ENCODE data around the gene GRID1.
"Not testable (repeated sequence)": the region's sequence is repeated elsewhere in the genome, so short reads cannot be mapped to it uniquely, and the experiment has no call there.

The GRID1 gene

GRCh38 chr10:86251426-86251825 is 115.2 kb downstream of the GRID1 start:
- DNase-seq (ENCODE audit: low spot score) = no peak

- DNase-seq (ENCODE audit: low spot score) = no peak
These were observed 116.2 kb downstream of the GRID1 start for GRCh38 chr10:86250399-86250798.

- DNase-seq (ENCODE audit: low spot score) = no peak
These were observed 116.8 kb downstream of the GRID1 start for GRCh38 chr10:86249794-86250193.

DNA sequence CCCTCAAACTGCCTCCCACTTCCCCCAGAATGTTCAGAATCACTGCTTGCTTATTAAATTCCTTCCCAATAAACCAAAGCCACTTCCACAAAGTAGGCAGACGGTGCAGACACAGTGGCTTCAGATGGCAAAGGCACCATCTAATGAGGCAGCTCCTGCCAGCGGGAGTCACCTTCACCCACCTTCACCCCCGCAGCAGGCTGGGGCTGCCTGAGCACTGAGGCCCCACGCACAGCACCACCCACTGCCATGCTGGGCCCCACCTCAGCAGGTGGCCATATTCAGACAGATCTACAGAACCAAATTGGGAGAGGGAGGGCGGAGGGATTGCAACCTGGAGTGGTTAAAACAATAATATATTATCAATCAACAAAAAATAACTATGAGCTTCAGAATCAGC is 118.5 kb downstream of the GRID1 start:
- no peak for DNase-seq (ENCODE audit: low spot score)

DNA sequence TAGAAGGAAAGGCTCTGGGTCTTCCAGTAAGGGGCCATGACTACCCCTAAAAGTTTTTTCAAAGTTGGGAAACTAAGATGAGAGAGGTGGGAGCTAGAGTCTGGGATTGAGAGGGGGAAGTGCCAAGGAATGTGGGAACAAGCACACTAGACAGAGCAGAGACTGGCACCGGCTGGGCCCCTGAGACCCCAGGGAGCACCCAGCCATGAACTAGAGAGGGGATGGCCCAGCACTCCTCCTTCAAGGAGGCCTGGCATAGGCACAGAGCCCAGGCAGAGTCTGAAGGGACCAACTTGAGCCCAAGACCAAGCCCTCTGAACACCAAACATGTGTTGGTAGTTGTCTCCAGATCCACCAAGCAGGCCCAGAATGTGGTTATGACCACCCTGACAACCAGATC is 119.0 kb downstream of the GRID1 start:
- DNase-seq (ENCODE audit: low spot score) = no peak

GRCh38 chr10:86247073-86247472 is 119.5 kb downstream of the GRID1 start:
- no peak for DNase-seq (ENCODE audit: low spot score)

- DNase-seq (ENCODE audit: low spot score) = no peak
These were observed 120.2 kb downstream of the GRID1 start for GRCh38 chr10:86246279-86246940.

DNA sequence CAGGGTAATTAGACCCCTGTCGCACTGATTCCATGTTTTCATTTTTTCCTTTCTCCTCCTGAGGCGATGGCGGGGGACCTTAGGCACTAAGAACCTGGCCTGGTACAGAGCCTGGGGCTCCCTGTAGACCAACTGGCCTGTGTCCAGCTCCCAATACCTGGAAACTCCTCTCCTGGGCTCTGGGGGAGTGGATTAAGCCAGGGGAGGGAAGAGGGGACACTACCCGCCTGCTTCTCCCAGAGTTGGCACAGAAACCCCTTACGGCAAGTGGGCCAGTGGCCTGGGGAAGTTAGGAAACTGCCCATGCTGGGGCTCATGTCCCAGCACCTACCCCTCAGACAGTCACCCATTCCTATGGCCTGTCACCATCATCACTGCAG is 121.6 kb downstream of the GRID1 start:
- DNase-seq (ENCODE audit: low spot score) = no peak

GRCh38 chr10:86244297-86245014 is 122.1 kb downstream of the GRID1 start:
- DNase-seq (ENCODE audit: low spot score) = peak; percentile 74

DNA sequence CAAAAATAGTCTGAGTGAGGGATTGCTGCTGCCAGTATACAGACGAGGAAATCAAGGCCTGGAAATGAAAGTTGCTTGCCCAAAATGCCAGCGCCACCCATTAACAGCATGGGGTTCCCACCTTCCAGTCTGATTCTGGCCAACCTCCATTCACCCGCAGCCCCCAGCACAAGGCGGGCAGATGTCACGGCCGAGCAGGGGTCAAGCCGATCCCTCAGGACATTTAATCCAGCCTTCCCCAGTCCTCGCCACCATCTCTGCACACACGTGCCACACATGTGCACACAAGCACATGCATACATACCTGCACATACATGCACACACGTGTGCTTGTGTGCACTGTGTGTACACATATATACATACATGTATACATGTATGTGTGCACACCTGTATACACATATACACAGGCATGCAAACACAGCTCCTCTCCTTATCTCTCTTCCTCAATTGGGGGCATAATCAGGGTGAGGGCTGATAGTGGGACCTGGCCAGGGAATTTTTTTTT is 122.9 kb downstream of the GRID1 start:
- DNase-seq (ENCODE audit: low spot score) = no peak

GRCh38 chr10:86242761-86243160 is 123.8 kb downstream of the GRID1 start:
- no peak for DNase-seq (ENCODE audit: low spot score)

GRCh38 chr10:86238089-86238488 is 128.5 kb downstream of the GRID1 start:
- not testable (repeated sequence) for DNase-seq (ENCODE audit: low spot score)

- DNase-seq (ENCODE audit: low spot score) = no peak
These were observed 131.9 kb downstream of the GRID1 start for GRCh38 chr10:86234541-86235270.

GRCh38 chr10:86234107-86234506 is 132.5 kb downstream of the GRID1 start:
- no peak for DNase-seq (ENCODE audit: low spot score)

- no peak for DNase-seq (ENCODE audit: low spot score)
These were observed 133.5 kb downstream of the GRID1 start for GRCh38 chr10:86233131-86233530.

DNA sequence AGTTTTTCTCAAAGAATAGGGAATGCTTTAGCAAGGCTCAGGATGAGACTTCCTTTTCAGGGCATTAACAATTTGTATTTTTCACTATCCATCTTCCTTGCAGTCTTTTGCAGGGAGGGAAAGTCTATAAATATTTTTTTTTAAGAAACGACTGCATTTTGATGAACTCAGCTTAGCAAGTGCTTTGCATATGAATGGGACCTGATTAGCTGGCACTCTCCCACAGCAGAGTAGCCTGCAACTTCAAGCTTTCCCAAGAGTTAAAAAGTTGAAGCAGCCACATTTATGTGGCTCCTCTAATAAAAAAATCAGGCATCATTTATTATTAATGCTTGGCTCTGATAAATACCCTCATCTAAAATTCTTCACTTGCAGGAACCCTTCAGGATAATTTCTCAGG is 134.0 kb downstream of the GRID1 start:
- DNase-seq (ENCODE audit: low spot score) = no peak

- no peak for DNase-seq (ENCODE audit: low spot score)
These were observed 134.6 kb downstream of the GRID1 start for GRCh38 chr10:86231796-86232560.

GRCh38 chr10:86230557-86231180 is 135.9 kb downstream of the GRID1 start:
- no peak for DNase-seq (ENCODE audit: low spot score)

- no peak for DNase-seq (ENCODE audit: low spot score)
These were observed 136.6 kb downstream of the GRID1 start for GRCh38 chr10:86229811-86230556.

DNA sequence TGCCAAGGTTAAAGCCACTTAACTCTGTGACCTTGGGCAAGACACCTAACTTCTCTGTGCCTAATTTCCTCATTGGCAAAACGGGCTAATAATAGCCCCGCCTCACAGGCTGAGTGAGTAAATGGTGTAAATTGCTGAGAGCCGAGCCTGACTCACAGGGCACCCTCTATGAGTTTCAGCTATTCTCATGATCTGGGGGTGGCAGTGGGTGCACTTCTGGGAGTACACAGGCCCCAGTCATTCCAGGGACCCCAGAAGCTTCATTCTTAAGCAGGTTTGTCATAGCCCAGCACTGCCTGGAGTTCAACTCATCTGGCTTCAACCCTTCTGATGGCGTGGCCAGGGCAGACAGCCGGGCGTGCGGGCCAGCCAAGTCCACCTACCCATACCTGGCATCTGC is 137.2 kb downstream of the GRID1 start:
- peak; percentile 70 for DNase-seq (ENCODE audit: low spot score)

Measured in putamen (tissue), 1 donor.